Heart left ventricle (tissue), 13 donors: ENCODE measurements around the gene OVAAL.

ENCODE experiments used
- CTCF ChIP-seq, 12 donors: fragments of 200-600 bp; sonication (generic) in 4 of 12; IDR thresholded peaks; one replicate each; pipeline versions ENCODE4 v1.5.0 to v1.8.0; 2018 to 2022; ENCODE audit warnings: antibody characterized with exemption in 12 of 12, mild to moderate bottlenecking in 5 of 12
- POLR2A ChIP-seq, 2 donors: fragments of 450-650 bp; IDR thresholded peaks; one replicate each; pipeline ENCODE4 v1.6.1; 2017; ENCODE audit warnings: antibody characterized with exemption in 2 of 2, mild to moderate bottlenecking in 2 of 2, moderate library complexity in 2 of 2
- donor health status: ischemic (EF 13 %, LVEDD 7.1; RV severe dilation, severe dysfunction).
- donor health status: DM: no; HTN: yes; CAD: no.
- donor health status: DM: no; HTN: no; CAD: no.
- donor health status: ischemic (EF 25% LVEDD 6.9; RV normal size, moderate dysfunction).
- donor health status: ischemic (EF 25% LVEDD 5.7; RV mildly dilated, moderate dysfunction).
- donor health status: ischemic (EF 35%, LVEDD 5.7; RV mildly dilated, moderate dysfunction).
- donor health status: nonischemic (EF 11% LVEDD 7.7; RV severe dilation, severe dysfunction).
- donor health status: DM: yes; HTN: yes; CAD: no.
- donor health status: PGD.
- donor health status: ischemic (EF 29% LVEDD 5.4; RV normal size, mild dysfunction).
- donor health status: nonischemic (EF 23%, LVEDD 6.1; RV moderate dilation, normal function).

- no peak for TF ChIP-seq CTCF (IDR thresholded peaks at IDR 0.05)
- TF ChIP-seq POLR2A (IDR thresholded peaks at IDR 0.05) = no peak
Observed at GRCh38 chr1:180586671-180587155, 27.9 kb downstream of the OVAAL start.
